K562 (cell line): Measurements from ENCODE around the gene COL1A1. TPM values are rescaled to one million over a fixed set of nuclear protein-coding genes. Genes with fewer than 3 reads are reported as not detected.

Experiments
- ATF4 ChIP-seq: fragments of 450-650 bp; formaldehyde crosslinking; IDR thresholded peaks from 2 replicates; pipeline ENCODE4 v1.4.0; 2022; ENCODE audit warnings: mild to moderate bottlenecking, moderate library complexity
- CTBP1 ChIP-seq: fragments of 450-650 bp; IDR thresholded peaks from 2 replicates; pipeline ENCODE4 v1.6.1; 2016; ENCODE audit warnings: borderline replicate concordance
- CTCFL ChIP-seq: IDR thresholded peaks from 2 replicates; pipeline ENCODE4 v1.6.1; 2011; ENCODE audit warnings: borderline replicate concordance, low read depth, mild to moderate bottlenecking, moderate library complexity, low read length; ENCODE audit not compliant: insufficient read depth, poor library complexity, severe bottlenecking
- DMBX1 ChIP-seq: fragments of 250-450 bp; sonication (Bioruptor Pico); IDR thresholded peaks from 2 replicates; pipeline ENCODE4 v1.8.0; 2022; ENCODE audit warnings: inconsistent platforms, mild to moderate bottlenecking, moderate library complexity, borderline replicate concordance
- HSF4 ChIP-seq: fragments of 250-450 bp; sonication (Bioruptor Pico); IDR thresholded peaks from 2 replicates; pipeline ENCODE4 v2.1.2; 2022; ENCODE audit warnings: mild to moderate bottlenecking, moderate library complexity, borderline replicate concordance
- JUNB ChIP-seq: fragments of 450-650 bp; formaldehyde crosslinking; conservative IDR thresholded peaks from 2 replicates; pipeline ENCODE4 v1.4.0; 2020; ENCODE audit warnings: mild to moderate bottlenecking
- JUND ChIP-seq, 2 experiments: IDR thresholded peaks; 2 replicates in 1 of 2; 3 replicates in 1 of 2; pipeline ENCODE4 v1.6.1; 2011; ENCODE audit warnings: borderline replicate concordance in 2 of 2, low read depth in 2 of 2, low read length in 2 of 2, improper control_type of control experiment in 1 of 2, missing biosample characterization in 1 of 2, missing genetic modification characterization in 1 of 2, missing genetic modification reagents in 1 of 2
- MAZ ChIP-seq, 2 experiments: fragments of 450-650 bp in 1 of 2; sonication (generic) in 1 of 2; formaldehyde crosslinking; IDR thresholded peaks in 1 of 2; conservative IDR thresholded peaks in 1 of 2; 2 replicates each; pipeline versions ENCODE4 v1.4.0 to v1.5.0; 2020; ENCODE audit warnings: mild to moderate bottlenecking in 1 of 2, missing genetic modification reagents in 1 of 2
- MITF ChIP-seq: IDR thresholded peaks from 2 replicates; pipeline ENCODE4 v1.6.1; 2014; ENCODE audit warnings: antibody characterized with exemption
- NCOR1 ChIP-seq: fragments of 450-650 bp; IDR thresholded peaks from 2 replicates; pipeline ENCODE4 v1.6.1; 2016; ENCODE audit warnings: mild to moderate bottlenecking, moderate library complexity
- PML ChIP-seq: IDR thresholded peaks from 2 replicates; pipeline ENCODE4 v1.6.1; 2012; ENCODE audit warnings: low read length, inconsistent platforms
- SNRNP70 ChIP-seq: fragments of 200-400 bp; formaldehyde crosslinking; optimal IDR thresholded peaks from 2 replicates; pipeline ENCODE3; 2017; ENCODE audit warnings: low read depth, low read length
- ZBTB7A ChIP-seq: IDR thresholded peaks from 2 replicates; pipeline ENCODE4 v1.6.1; 2011; ENCODE audit warnings: low read depth, mild to moderate bottlenecking, low read length, moderate library complexity, borderline replicate concordance; ENCODE audit not compliant: control insufficient read depth
- polyA plus RNA-seq, 8 experiments: library from polyadenylated mRNA; depleted of rRNA in 4 of 8; stranded (reverse) in 5 of 8; unstranded in 3 of 8; fragments of >200 nt; fragmentation: Nextera tagmentation in 2 of 8; fragmentation: Illumina TruSeq in 1 of 8; extraction: Ambion mirVana in 2 of 8; extraction: Trizol in 1 of 8; gene quantifications; 2 replicates each; pipeline versions ENCODE4 v1.2.1 to v1.2.3, GENCODE V29; 2011 to 2014; ENCODE audit warnings: inconsistent platforms in 1 of 8, missing spikeins in 1 of 8
- total RNA-seq, 7 experiments: library from RNA; depleted of rRNA in 6 of 7; stranded (reverse); fragments of >200 nt in 6 of 7; fragmentation: Illumina TruSeq in 2 of 7; extraction: Trizol in 2 of 7; gene quantifications; 2 replicates each; pipeline versions ENCODE4 v1.2.1 to v1.2.3, GENCODE V29; 2011 to 2021; ENCODE audit warnings: low replicate concordance in 1 of 7
- TF ChIP-seq, protein P1 (sequence below): fragments of 450-650 bp; formaldehyde crosslinking; conservative IDR thresholded peaks from 2 replicates; pipeline ENCODE4 v1.4.0; 2022; ENCODE audit warnings: mild to moderate bottlenecking, missing genetic modification characterization
- TF ChIP-seq, protein P2 (sequence below): conservative IDR thresholded peaks from 2 replicates; pipeline ENCODE4 v1.6.1; 2011; ENCODE audit warnings: low read depth, mild to moderate bottlenecking, low read length; ENCODE audit not compliant: control insufficient read depth
- TF ChIP-seq, protein P3 (sequence below): fragments of 250-450 bp; sonication (Bioruptor Pico); IDR thresholded peaks from 2 replicates; pipeline ENCODE4 v1.8.0; 2022; ENCODE audit warnings: moderate library complexity, mild to moderate bottlenecking, inconsistent platforms

The COL1A1 gene
- total and polyA plus RNA-seq, 9 of the 15 experiments (the other 6 are each of a cell fraction or from before 2014, with no cell fraction given), result 0.04 to 3.4 (median 0.18) TPM

DNA sequence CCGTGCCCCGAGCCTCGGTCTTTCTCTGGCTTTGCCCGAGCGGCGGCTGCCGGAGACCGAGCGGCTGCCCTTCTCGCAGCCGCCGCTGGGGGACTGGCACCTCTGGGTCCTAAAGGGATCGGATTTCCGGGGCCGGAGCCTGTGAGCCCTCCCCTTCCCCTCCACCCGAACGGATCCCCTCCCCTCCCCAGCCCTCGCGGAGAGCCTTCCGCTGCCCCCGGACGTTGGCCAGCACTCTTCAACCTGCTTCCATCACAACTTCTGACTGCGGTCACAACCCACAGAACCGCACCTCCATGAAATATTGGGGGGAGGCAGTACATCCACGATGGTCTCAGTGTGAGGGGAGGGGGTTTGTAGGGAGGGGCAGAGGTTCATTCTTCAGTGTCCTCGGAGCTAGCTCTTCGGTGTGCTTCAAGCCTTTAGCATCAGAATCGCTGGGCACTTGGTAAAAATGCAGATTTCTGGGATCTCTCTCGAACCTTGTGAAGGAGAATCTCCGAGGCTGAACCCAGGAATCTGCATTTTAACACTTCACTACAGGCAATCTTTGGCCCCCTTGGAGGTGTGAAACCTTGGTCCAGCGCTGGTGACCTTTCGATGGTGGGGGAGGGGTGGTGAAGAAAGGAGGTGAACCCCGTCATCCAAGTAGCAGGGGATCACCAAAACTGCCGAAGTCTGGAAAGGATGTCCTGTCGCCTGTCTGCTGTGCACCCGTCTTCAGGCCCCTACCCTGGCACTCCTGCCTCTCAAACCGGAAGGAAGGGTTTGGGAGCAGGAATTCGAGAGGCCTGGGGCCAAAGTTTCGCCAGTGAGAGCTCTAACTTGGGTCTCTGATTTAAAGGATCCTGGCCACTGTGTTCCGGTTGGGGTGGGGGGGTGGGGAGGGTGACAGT is 50.1 kb downstream of the COL1A1 start (continued):
- TF ChIP-seq JUND (IDR thresholded peaks at IDR 0.05; ENCODE audit: borderline replicate concordance, low read depth, low read length), result peak; percentile 58
- TF ChIP-seq JUND (tag; IDR thresholded peaks at IDR 0.05; ENCODE audit: borderline replicate concordance, low read depth, low read length), result no peak; the same call in 2 of the 3 replicates
- peak; percentile 90; the same call in 1 of the 2 replicates for TF ChIP-seq ZBTB7A
- peak; percentile 79 to 91 for TF ChIP-seq MAZ (CRISPR knock-in tag; conservative IDR thresholded peaks at IDR 0.05 in 1 of 2, IDR thresholded peaks at IDR 0.05 in 1 of 2)
- no peak for TF ChIP-seq SNRNP70
- TF ChIP-seq CTCFL, result peak; percentile 36
- TF ChIP-seq, protein P1, sequence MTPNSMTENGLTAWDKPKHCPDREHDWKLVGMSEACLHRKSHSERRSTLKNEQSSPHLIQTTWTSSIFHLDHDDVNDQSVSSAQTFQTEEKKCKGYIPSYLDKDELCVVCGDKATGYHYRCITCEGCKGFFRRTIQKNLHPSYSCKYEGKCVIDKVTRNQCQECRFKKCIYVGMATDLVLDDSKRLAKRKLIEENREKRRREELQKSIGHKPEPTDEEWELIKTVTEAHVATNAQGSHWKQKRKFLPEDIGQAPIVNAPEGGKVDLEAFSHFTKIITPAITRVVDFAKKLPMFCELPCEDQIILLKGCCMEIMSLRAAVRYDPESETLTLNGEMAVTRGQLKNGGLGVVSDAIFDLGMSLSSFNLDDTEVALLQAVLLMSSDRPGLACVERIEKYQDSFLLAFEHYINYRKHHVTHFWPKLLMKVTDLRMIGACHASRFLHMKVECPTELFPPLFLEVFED (CRISPR knock-in tag), result 0 out of 2 replicates have a peak, but pooled peaks have one; percentile 31
- TF ChIP-seq, protein P2, sequence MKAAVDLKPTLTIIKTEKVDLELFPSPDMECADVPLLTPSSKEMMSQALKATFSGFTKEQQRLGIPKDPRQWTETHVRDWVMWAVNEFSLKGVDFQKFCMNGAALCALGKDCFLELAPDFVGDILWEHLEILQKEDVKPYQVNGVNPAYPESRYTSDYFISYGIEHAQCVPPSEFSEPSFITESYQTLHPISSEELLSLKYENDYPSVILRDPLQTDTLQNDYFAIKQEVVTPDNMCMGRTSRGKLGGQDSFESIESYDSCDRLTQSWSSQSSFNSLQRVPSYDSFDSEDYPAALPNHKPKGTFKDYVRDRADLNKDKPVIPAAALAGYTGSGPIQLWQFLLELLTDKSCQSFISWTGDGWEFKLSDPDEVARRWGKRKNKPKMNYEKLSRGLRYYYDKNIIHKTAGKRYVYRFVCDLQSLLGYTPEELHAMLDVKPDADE, result peak; percentile 89; the same call in 1 of the 2 replicates
- TF ChIP-seq ATF4 (CRISPR knock-in tag), result no peak
- TF ChIP-seq JUNB (CRISPR knock-in tag), result no peak
- TF ChIP-seq, protein P3, sequence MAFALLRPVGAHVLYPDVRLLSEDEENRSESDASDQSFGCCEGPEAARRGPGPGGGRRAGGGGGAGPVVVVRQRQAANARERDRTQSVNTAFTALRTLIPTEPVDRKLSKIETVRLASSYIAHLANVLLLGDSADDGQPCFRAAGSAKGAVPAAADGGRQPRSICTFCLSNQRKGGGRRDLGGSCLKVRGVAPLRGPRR (CRISPR knock-in tag), result no peak
- no peak for TF ChIP-seq PML
- TF ChIP-seq NCOR1, result 0 out of 2 replicates have a peak, but pooled peaks have one; percentile 22
- TF ChIP-seq CTBP1, result peak; percentile 3; the same call in 1 of the 2 replicates
- no peak for TF ChIP-seq DMBX1
- no peak for TF ChIP-seq MITF
- no peak for TF ChIP-seq HSF4 (CRISPR knock-in tag)
